Gastrocnemius medialis (tissue), 4 donors: ENCODE measurements around the gene FKTN. TPM values are rescaled to one million over a fixed set of nuclear protein-coding genes. Genes with fewer than 3 reads are reported as not detected.

Experiments
- ATAC-seq, 2 donors: fragments of 150-250 bp; one replicate each; pipeline ENCODE4 v1.9.1; 2016
- DNase-seq, 2 donors: peaks; one replicate each; pipeline ENCODE4 v3.0.0-alpha.2; 2019
- H3K27ac ChIP-seq, 4 donors: fragments of 200-600 bp; sonication (generic); 1 replicate in 1 of 4; 2 replicates in 3 of 4; pipeline ENCODE4 v1.5.1; 2016 to 2018; ENCODE audit warnings: mild to moderate bottlenecking in 2 of 4, moderate library complexity in 1 of 4
- H3K27me3 ChIP-seq, 3 donors: fragments of 200-600 bp; sonication (generic) in 2 of 3; 1 replicate in 1 of 3; 2 replicates in 2 of 3; pipeline versions ENCODE4 v1.5.1 to v1.6.0; 2016 to 2019; ENCODE audit warnings: mild to moderate bottlenecking in 1 of 3, moderate library complexity in 1 of 3
- H3K36me3 ChIP-seq, 2 donors: fragments of 200-600 bp; sonication (generic) in 1 of 2; one replicate each; pipeline ENCODE4 v1.5.1; 2017 to 2018
- H3K4me1 ChIP-seq, 2 donors: fragments of 200-600 bp; sonication (generic) in 1 of 2; one replicate each; pipeline ENCODE4 v1.5.1; 2016 to 2017; ENCODE audit warnings: mild to moderate bottlenecking in 2 of 2
- H3K4me3 ChIP-seq, 4 donors: fragments of 200-600 bp; sonication (generic) in 3 of 4; 1 replicate in 1 of 4; 2 replicates in 3 of 4; pipeline ENCODE4 v1.5.1; 2016 to 2019; ENCODE audit warnings: mild to moderate bottlenecking in 2 of 4
- H3K9me3 ChIP-seq, 3 donors: fragments of 200-600 bp; sonication (generic) in 2 of 3; 1 replicate in 1 of 3; 2 replicates in 2 of 3; pipeline ENCODE4 v1.5.1; 2016 to 2019
- POLR2A ChIP-seq, 2 donors: fragments of 450-650 bp; IDR thresholded peaks; one replicate each; pipeline ENCODE4 v1.6.1; 2017; ENCODE audit warnings: antibody characterized with exemption in 2 of 2, mild to moderate bottlenecking in 2 of 2, moderate library complexity in 2 of 2
- in situ Hi-C, 4 donors: fragments of 200-750 bp; cut with MboI; loops; one replicate each; pipeline versions ENCODE4 v1.15.0 to v1.8.0; 2017; ENCODE audit warnings: low sequenced_read_pairs in 4 of 4
- intact Hi-C: fragments of 100-400 bp; cut with DNase I; formaldehyde crosslinking; loops from one replicate; pipeline ENCODE4 v1.15.1; 2023; ENCODE audit warnings: low total_unique reads
- total RNA-seq, 4 donors: library from RNA; depleted of rRNA; stranded (reverse); fragments of >200 nt; gene quantifications; one replicate each; pipeline versions ENCODE4 v1.1.0 to v1.2.3, GENCODE V29; 2016
- TF ChIP-seq, protein P1 (sequence below), 5 experiments: fragments of 450-650 bp in 3 of 5; fragments of 200-600 bp in 2 of 5; sonication (generic) in 2 of 5; IDR thresholded peaks in 4 of 5; conservative IDR thresholded peaks in 1 of 5; 1 replicate in 4 of 5; 2 replicates in 1 of 5; pipeline ENCODE4 v1.5.1; 2016 to 2019; ENCODE audit warnings: antibody characterized with exemption in 5 of 5, mild to moderate bottlenecking in 3 of 5, moderate library complexity in 3 of 5

The FKTN gene
- total RNA-seq, 4 donors from 2014 or later: 3.2 to 7.7 (median 6.1) TPM

DNA sequence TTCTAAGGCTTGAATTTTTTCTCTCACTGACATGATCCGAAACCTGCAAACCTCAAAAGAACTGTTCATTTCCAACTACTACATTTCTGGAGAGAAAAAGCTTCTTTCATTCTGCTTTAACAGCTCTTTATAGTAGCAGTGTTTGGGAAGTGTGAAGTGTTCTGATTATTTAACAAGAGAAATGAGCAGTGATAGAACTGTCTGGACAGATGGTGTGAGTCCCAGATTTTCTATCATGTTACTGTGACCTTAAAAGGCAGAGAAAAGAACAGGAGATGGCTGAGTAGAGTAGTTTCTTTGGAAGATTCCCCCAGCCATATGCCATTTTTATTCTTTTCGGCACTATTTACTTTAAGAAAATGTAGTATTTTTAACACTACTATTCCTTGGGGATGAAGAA is 63.1 kb downstream of the FKTN start:
- DNase-seq (no peak), ATAC-seq (no peak)
- TF ChIP-seq POLR2A (IDR thresholded peaks at IDR 0.05): no peak
- TF ChIP-seq, protein P1, sequence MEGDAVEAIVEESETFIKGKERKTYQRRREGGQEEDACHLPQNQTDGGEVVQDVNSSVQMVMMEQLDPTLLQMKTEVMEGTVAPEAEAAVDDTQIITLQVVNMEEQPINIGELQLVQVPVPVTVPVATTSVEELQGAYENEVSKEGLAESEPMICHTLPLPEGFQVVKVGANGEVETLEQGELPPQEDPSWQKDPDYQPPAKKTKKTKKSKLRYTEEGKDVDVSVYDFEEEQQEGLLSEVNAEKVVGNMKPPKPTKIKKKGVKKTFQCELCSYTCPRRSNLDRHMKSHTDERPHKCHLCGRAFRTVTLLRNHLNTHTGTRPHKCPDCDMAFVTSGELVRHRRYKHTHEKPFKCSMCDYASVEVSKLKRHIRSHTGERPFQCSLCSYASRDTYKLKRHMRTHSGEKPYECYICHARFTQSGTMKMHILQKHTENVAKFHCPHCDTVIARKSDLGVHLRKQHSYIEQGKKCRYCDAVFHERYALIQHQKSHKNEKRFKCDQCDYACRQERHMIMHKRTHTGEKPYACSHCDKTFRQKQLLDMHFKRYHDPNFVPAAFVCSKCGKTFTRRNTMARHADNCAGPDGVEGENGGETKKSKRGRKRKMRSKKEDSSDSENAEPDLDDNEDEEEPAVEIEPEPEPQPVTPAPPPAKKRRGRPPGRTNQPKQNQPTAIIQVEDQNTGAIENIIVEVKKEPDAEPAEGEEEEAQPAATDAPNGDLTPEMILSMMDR (IDR thresholded peaks at IDR 0.05 in 4 of 5, conservative IDR thresholded peaks at IDR 0.05 in 1 of 5): no peak
- Histone ChIP-seq H3K9me3 (no peaks in the 10 kb centered on the region), H3K27ac (no peak overlapping the region), H3K4me3 (no peak overlapping the region), H3K36me3 (no peaks in the 10 kb centered on the region), H3K27me3 (no peaks in the 10 kb centered on the region), H3K4me1 (no peaks in the 10 kb centered on the region)
- intact Hi-C loops: no loop called here
- in situ Hi-C loops: loop anchor here in 2 of 4 donors (25.0 kb wide), 2 partner anchors 241 to 266 kb away; no protein-coding TSS in a partner anchor

DNA sequence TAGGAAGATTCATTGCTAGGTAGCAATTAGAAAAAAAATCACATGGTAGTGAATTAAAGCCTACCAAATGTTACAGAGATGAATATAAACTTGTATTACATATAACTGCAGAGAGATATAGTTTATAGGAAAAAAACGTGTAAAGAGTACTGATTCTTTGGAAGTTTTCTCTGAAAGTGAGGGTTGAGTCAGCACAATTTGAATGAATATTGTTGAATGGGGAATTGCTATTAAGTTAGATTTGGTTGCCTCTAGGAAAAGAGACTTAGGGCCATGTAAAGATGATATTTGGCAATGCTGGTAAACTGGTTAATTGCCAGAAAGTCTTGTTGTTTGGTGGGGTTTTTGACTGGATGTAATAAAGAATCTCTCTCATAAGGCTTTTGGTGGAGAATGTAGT is 67.2 kb downstream of the FKTN start:
- no peak overlapping the region for H3K4me3 ChIP-seq
- ATAC-seq (no peak), DNase-seq (no peak)
- TF ChIP-seq, protein P1 (IDR thresholded peaks at IDR 0.05 in 4 of 5, conservative IDR thresholded peaks at IDR 0.05 in 1 of 5): no peak
- no peak for TF ChIP-seq POLR2A (IDR thresholded peaks at IDR 0.05)
- no peaks in the 10 kb centered on the region for H3K36me3 ChIP-seq
- intact Hi-C loops: no loop called here
- H3K9me3 ChIP-seq: no peaks in the 10 kb centered on the region
- H3K27ac ChIP-seq: no peak overlapping the region
- no peaks in the 10 kb centered on the region for H3K4me1 ChIP-seq
- H3K27me3 ChIP-seq: no peaks in the 10 kb centered on the region
- in situ Hi-C loops: no loop called here

DNA sequence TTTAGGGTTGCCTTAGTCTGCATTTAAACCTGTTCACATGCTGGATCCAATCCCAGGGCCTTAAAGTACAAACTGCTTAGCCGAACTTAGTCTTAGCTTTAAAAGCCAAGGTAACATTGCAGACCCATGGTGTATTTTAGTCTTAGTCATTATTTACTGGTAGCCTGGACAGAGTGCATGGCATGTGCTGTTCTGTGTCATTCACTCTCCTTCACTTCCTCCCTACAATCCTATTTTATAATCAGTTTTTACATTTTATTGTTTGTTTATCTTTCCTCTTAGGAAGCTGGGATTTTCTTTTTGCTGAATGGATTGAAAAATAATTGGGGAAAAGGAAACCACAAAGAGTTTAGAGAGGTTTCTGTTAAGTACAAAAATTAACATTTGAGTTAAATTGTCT is 74.9 kb downstream of the FKTN start:
- peaks cover 0 to 14% of the 10 kb centered on the region in 2 donors for H3K36me3 ChIP-seq
- intact Hi-C loops (no loop called here), in situ Hi-C loops (no loop called here)
- no peak for TF ChIP-seq POLR2A (IDR thresholded peaks at IDR 0.05)
- TF ChIP-seq, protein P1 (IDR thresholded peaks at IDR 0.05 in 4 of 5, conservative IDR thresholded peaks at IDR 0.05 in 1 of 5): no peak
- DNase-seq (no peak), ATAC-seq (no peak)
- no peak overlapping the region for H3K4me3 ChIP-seq
- no peaks in the 10 kb centered on the region for H3K27me3 ChIP-seq
- no peaks in the 10 kb centered on the region for H3K9me3 ChIP-seq
- peak overlapping the region; percentile 15 to 37 (median 31) for H3K27ac ChIP-seq
- H3K4me1 ChIP-seq: peaks cover 0 to 12% of the 10 kb centered on the region in 2 donors

DNA sequence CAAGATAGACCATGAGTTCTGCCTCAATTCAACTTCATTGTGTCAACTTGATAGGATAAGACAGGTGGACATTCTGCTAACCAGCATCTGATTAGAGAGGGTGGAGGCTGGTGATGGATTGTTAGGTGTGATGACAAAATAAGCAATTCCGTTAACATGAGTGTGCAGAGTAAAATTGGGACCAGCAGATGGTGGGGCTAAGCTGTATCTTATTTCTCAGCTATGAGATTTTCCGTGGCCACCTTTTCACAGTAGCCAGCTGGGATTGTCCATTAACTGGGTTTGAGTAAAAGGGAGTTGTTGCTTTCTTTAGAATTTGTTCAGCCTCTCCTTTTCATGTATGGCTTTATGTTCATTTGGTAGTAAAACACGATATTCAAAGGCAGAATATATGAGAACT is 75.5 kb downstream of the FKTN start:
- no peak for DNase-seq
- peak overlapping the region in 1 of 4 donors; percentile 37 for H3K27ac ChIP-seq
- H3K36me3 ChIP-seq: peaks cover 0 to 14% of the 10 kb centered on the region in 2 donors
- no peak overlapping the region for H3K4me3 ChIP-seq
- no peak for TF ChIP-seq POLR2A (IDR thresholded peaks at IDR 0.05)
- TF ChIP-seq, protein P1 (IDR thresholded peaks at IDR 0.05 in 4 of 5, conservative IDR thresholded peaks at IDR 0.05 in 1 of 5): no peak
- intact Hi-C loops (no loop called here), in situ Hi-C loops (no loop called here)
- peaks cover 0 to 12% of the 10 kb centered on the region in 2 donors for H3K4me1 ChIP-seq
- peak; percentile 86 to 98 for ATAC-seq
- H3K9me3 ChIP-seq: no peaks in the 10 kb centered on the region
- no peaks in the 10 kb centered on the region for H3K27me3 ChIP-seq

DNA sequence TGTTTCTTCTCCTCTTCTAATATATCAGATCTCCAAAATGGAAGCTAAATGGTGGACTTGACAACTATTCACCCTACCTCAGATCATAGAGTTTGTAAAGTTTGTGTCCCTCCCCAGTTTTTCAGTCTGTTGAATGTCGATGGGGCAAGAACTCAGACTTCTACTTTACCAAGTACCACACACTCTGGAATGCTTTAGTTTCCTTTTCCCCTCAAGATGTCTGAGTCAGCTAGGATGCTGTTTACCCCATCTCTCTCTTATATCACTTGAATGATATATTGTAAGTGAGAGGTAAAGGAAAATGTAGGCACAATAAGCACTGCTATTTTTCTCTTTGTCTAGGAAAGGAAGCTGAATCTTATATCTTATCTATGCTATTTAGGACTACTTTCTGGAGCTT is 78.4 kb downstream of the FKTN start:
- in situ Hi-C loops: no loop called here

More for the DNA sequence above, 78.4 kb downstream of the FKTN start:
- intact Hi-C loops: no loop called here
- Histone ChIP-seq H3K9me3 (no peaks in the 10 kb centered on the region), H3K27ac (no peak overlapping the region), H3K4me1 (peaks cover 0 to 12% of the 10 kb centered on the region in 2 donors), H3K27me3 (no peaks in the 10 kb centered on the region), H3K4me3 (no peak overlapping the region), H3K36me3 (peaks cover 0 to 14% of the 10 kb centered on the region in 2 donors)
- no peak for ATAC-seq
- TF ChIP-seq, protein P1 (IDR thresholded peaks at IDR 0.05 in 4 of 5, conservative IDR thresholded peaks at IDR 0.05 in 1 of 5): no peak
- TF ChIP-seq POLR2A (IDR thresholded peaks at IDR 0.05): no peak
- no peak for DNase-seq
